ENCODE data around the gene CRIP1. TPM values are rescaled to one million over a fixed set of nuclear protein-coding genes. Genes with fewer than 3 reads are reported as not detected.

CRIP1 gene
- total and polyA plus RNA-seq, 10 of the 15 experiments (the other 5 are each of a cell fraction or from before 2014, with no cell fraction given) = 66.8 to 259 (median 154) TPM

DNA sequence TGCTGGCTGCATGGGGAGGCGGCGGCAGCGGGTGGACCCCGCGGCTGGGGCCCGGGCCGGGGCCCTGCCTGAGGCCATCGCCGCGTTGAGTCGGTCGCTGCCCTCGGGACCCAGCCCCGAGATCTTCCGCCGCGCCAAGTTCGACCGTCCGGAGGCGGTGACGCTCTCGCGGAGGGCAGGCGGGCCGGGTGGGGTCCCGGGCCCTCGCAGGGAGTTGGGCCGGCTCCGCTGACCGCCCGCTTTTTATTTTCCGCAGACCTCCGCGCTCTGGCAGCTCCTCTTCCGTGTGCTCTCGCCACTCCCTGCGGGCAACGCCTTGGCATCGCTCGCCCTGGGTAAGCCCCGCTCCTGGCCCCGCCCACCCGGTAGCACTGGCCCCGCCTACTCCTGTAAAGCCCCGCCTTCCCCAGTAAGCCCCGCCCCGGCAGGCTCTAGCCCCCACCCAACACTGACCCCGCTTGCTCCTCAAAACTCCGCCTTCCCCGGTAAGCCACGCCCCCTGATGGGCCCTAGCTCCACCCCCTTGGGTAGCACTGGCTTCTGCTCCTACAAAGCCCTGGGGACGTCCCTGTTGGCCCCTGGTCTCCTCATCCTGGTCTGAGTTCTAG, 4.8 kb downstream of the CRIP1 start (continued):
- TF ChIP-seq BCL3 (IDR thresholded peaks at IDR 0.05; ENCODE audit: borderline replicate concordance, insufficient read depth, low read depth, low read length, poor library complexity, severe bottlenecking) (no peak), FOXK2 (IDR thresholded peaks at IDR 0.05) (no peak), IKZF2 (IDR thresholded peaks at IDR 0.05) (no peak), ZNF592 (IDR thresholded peaks at IDR 0.05) (no peak), SMAD5 (IDR thresholded peaks at IDR 0.05; ENCODE audit: low read depth) (no peak), RAD51 (IDR thresholded peaks at IDR 0.05) (no peak), ATF7 (IDR thresholded peaks at IDR 0.05; ENCODE audit: low read depth) (no peak), HDAC6 (IDR thresholded peaks at IDR 0.05; ENCODE audit: unreplicated experiment) (no peak), POLR2AphosphoS5 (IDR thresholded peaks at IDR 0.05; ENCODE audit: low read length) (no peak), EZH2 (IDR thresholded peaks at IDR 0.05; ENCODE audit: borderline replicate concordance, control insufficient read depth, low read depth, low read length) (no peak), BACH1 (IDR thresholded peaks at IDR 0.05; ENCODE audit: borderline replicate concordance) (peak; percentile 30; the same call in 1 of the 2 replicates), SMARCA5 (IDR thresholded peaks at IDR 0.05) (peak; percentile 89), ZSCAN29 (IDR thresholded peaks at IDR 0.05) (no peak), IRF5 (IDR thresholded peaks at IDR 0.05; ENCODE audit: borderline replicate concordance) (no peak), ZNF622 (IDR thresholded peaks at IDR 0.05) (no peak), HDGF (IDR thresholded peaks at IDR 0.05) (0 out of 2 replicates have a peak, but pooled peaks have one; percentile 71), ELK1 (IDR thresholded peaks at IDR 0.05; ENCODE audit: low read depth, low read length) (no peak), SP1 (IDR thresholded peaks at IDR 0.05; ENCODE audit: low read depth, low read length) (no peak), ZNF207 (IDR thresholded peaks at IDR 0.05; ENCODE audit: borderline replicate concordance) (no peak), NFYA (IDR thresholded peaks at IDR 0.05; ENCODE audit: borderline replicate concordance, low read depth, low read length) (no peak)
- TF ChIP-seq, protein P1, sequence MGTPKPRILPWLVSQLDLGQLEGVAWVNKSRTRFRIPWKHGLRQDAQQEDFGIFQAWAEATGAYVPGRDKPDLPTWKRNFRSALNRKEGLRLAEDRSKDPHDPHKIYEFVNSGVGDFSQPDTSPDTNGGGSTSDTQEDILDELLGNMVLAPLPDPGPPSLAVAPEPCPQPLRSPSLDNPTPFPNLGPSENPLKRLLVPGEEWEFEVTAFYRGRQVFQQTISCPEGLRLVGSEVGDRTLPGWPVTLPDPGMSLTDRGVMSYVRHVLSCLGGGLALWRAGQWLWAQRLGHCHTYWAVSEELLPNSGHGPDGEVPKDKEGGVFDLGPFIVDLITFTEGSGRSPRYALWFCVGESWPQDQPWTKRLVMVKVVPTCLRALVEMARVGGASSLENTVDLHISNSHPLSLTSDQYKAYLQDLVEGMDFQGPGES (IDR thresholded peaks at IDR 0.05) = no peak

Measured in GM12878 (cell line).